Smooth muscle cell (in vitro differentiated cells): ENCODE data around the gene FUT6. TPM values are rescaled to one million over a fixed set of nuclear protein-coding genes. Genes with fewer than 3 reads are reported as not detected.

ENCODE experiments used
- DNase-seq: peaks from one replicate; lab custom pipeline; 2025; ENCODE audit not compliant: unreplicated experiment; lab: John Stamatoyannopoulos, UW
- H2AFZ ChIP-seq: fragments of 200-600 bp; sonication (generic); 2 replicates; pipeline ENCODE4 v1.6.0; 2016; ENCODE audit warnings: antibody characterized with exemption, low read depth, mild to moderate bottlenecking
- H3F3A ChIP-seq: fragments of 200-600 bp; sonication (generic); 2 replicates; pipeline ENCODE4 v1.6.0; 2017; ENCODE audit warnings: antibody characterized with exemption, low read depth
- H3K27ac ChIP-seq: fragments of 200-600 bp; sonication (generic); 2 replicates; pipeline ENCODE4 v1.5.1; 2016; ENCODE audit warnings: low read depth, mild to moderate bottlenecking
- H3K27me3 ChIP-seq: fragments of 200-600 bp; sonication (generic); 2 replicates; pipeline ENCODE4 v1.6.1; 2016; ENCODE audit warnings: low read depth, mild to moderate bottlenecking
- H3K36me3 ChIP-seq: fragments of 200-600 bp; sonication (generic); 2 replicates; pipeline ENCODE4 v1.5.1; 2016; ENCODE audit warnings: low read depth
- H3K4me1 ChIP-seq: fragments of 200-600 bp; sonication (generic); 2 replicates; pipeline ENCODE4 v1.5.1; 2016; ENCODE audit warnings: low read depth
- H3K4me2 ChIP-seq: fragments of 200-600 bp; sonication (generic); 2 replicates; pipeline ENCODE4 v1.6.0; 2016; ENCODE audit warnings: mild to moderate bottlenecking
- H3K4me3 ChIP-seq: fragments of 200-600 bp; sonication (generic); 2 replicates; pipeline ENCODE4 v1.5.1; 2016; ENCODE audit warnings: mild to moderate bottlenecking
- H3K79me2 ChIP-seq: fragments of 200-600 bp; sonication (generic); 2 replicates; pipeline ENCODE4 v1.6.0; 2016; ENCODE audit warnings: low read depth, mild to moderate bottlenecking
- H3K9ac ChIP-seq: fragments of 200-600 bp; sonication (generic); 2 replicates; pipeline ENCODE4 v1.6.0; 2016; ENCODE audit warnings: low read depth
- H3K9me3 ChIP-seq: fragments of 200-600 bp; sonication (generic); replicated peaks from 2 replicates; pipeline ENCODE4 v1.5.1; 2016; ENCODE audit warnings: low read depth
- H4K20me1 ChIP-seq: fragments of 200-600 bp; sonication (generic); 2 replicates; pipeline ENCODE4 v1.6.0; 2016; ENCODE audit warnings: low read depth
- CTCF ChIP-seq: fragments of 200-600 bp; sonication (generic); IDR thresholded peaks from 2 replicates; pipeline ENCODE4 v1.5.1; 2017; ENCODE audit warnings: borderline replicate concordance, mild to moderate bottlenecking, antibody characterized with exemption; ENCODE audit not compliant: insufficient read depth, poor library complexity, severe bottlenecking
- WGBS: methylation state at CpG from one replicate; pipeline ENCODE4 v1.1.7; 2016; ENCODE audit warnings: low lambda C conversion rate; 5-methylcytosine and 5-hydroxymethylcytosine counted together
- polyA plus RNA-seq: library from polyadenylated mRNA; unstranded; fragments of >200 nt; fragmentation: Nextera tagmentation; extraction: Ambion mirVana; gene quantifications from 2 replicates; pipeline ENCODE4 v1.2.1, GENCODE V29; 2016
- total RNA-seq: library from RNA; depleted of rRNA; stranded (reverse); fragments of >200 nt; gene quantifications from 2 replicates; pipeline ENCODE4 v1.2.3, GENCODE V29; 2014

The FUT6 gene
- total and polyA plus RNA-seq, 2 experiments from 2014 or later: not detected

DNA sequence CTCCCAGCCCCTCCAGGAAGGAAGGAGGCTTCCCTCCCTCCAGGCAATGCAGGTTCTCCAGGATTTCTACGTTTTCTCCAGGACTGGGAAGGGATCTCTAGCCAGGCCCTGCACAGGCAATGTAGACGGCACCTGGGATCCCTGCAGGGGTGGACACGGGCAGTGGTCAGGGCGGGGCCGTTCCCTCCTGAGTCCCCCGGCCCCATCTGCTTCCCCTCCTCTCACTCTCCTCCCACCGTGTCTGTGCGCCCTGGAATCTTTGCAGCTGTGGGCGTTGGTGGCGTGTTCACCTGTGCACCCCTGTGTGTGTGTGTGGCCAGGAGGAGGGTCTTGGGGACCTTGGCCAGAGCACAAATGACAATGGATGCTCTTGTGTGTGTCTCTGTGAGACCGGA, 24.7 kb downstream of the FUT6 start:
- H3K27ac ChIP-seq: no peak overlapping the region
- no peaks in the 10 kb centered on the region for H3K4me1 ChIP-seq
- H2AFZ ChIP-seq: no peak overlapping the region
- no peak overlapping the region for H3K4me3 ChIP-seq
- H3K9ac ChIP-seq: no peak overlapping the region
- 85% methylated on average over 11 of the region's 11 CpGs for WGBS
- no peaks in the 10 kb centered on the region for H3K9me3 ChIP-seq
- no peaks in the 10 kb centered on the region for H3F3A ChIP-seq
- no peaks in the 10 kb centered on the region for H3K27me3 ChIP-seq
- no peak overlapping the region for H3K4me2 ChIP-seq
- no peak for TF ChIP-seq CTCF
- no peak for DNase-seq
- H3K79me2 ChIP-seq: no peaks in the 10 kb centered on the region
- H3K36me3 ChIP-seq: no peaks in the 10 kb centered on the region
- no peaks in the 10 kb centered on the region for H4K20me1 ChIP-seq

GRCh38 chr19:5814123-5814851, 25.2 kb downstream of the FUT6 start:
- H3K4me3 ChIP-seq: no peak overlapping the region
- no peaks in the 10 kb centered on the region for H3K27me3 ChIP-seq
- TF ChIP-seq CTCF: no peak
- no peaks in the 10 kb centered on the region for H3F3A ChIP-seq
- H3K9ac ChIP-seq: no peak overlapping the region
- H3K27ac ChIP-seq: no peak overlapping the region
- no peak overlapping the region for H3K4me2 ChIP-seq
- no peaks in the 10 kb centered on the region for H3K79me2 ChIP-seq
- no peaks in the 10 kb centered on the region for H3K36me3 ChIP-seq
- H2AFZ ChIP-seq: no peak overlapping the region
- no peak for DNase-seq
- no peaks in the 10 kb centered on the region for H4K20me1 ChIP-seq
- H3K4me1 ChIP-seq: no peaks in the 10 kb centered on the region
- H3K9me3 ChIP-seq: no peaks in the 10 kb centered on the region
- 84% methylated on average over 9 of the region's 9 CpGs for WGBS

GRCh38 chr19:5811117-5811516, 28.4 kb downstream of the FUT6 start:
- no peaks in the 10 kb centered on the region for H3K9me3 ChIP-seq
- H3K27me3 ChIP-seq: no peaks in the 10 kb centered on the region
- DNase-seq: no peak
- no peak overlapping the region for H2AFZ ChIP-seq
- H3K9ac ChIP-seq: no peak overlapping the region
- no peak overlapping the region for H3K4me2 ChIP-seq
- no peak for TF ChIP-seq CTCF
- H4K20me1 ChIP-seq: no peaks in the 10 kb centered on the region
- no peaks in the 10 kb centered on the region for H3F3A ChIP-seq
- H3K36me3 ChIP-seq: no peaks in the 10 kb centered on the region
- WGBS: 94% methylated on average over 4 of the region's 4 CpGs
- H3K79me2 ChIP-seq: no peaks in the 10 kb centered on the region
- H3K4me3 ChIP-seq: no peak overlapping the region
- H3K4me1 ChIP-seq: no peaks in the 10 kb centered on the region
- no peak overlapping the region for H3K27ac ChIP-seq

- Histone ChIP-seq H3K9ac (no peak overlapping the region), H3K79me2 (no peaks in the 10 kb centered on the region), H4K20me1 (no peaks in the 10 kb centered on the region), H3K36me3 (no peaks in the 10 kb centered on the region), H3K27ac (no peak overlapping the region), H3K27me3 (peaks cover 6% of the 10 kb centered on the region), H3F3A (peaks cover 2% of the 10 kb centered on the region), H3K4me2 (no peak overlapping the region), H3K9me3 (no peaks in the 10 kb centered on the region), H3K4me1 (no peaks in the 10 kb centered on the region), H3K4me3 (no peak overlapping the region), H2AFZ (no peak overlapping the region)
- WGBS: 93% methylated on average over 10 of the region's 10 CpGs
- no peak for DNase-seq
- TF ChIP-seq CTCF: no peak
Observed at GRCh38 chr19:5809469-5809868, 30.0 kb downstream of the FUT6 start.
